Measurements from ENCODE around the gene TBC1D14.

The TBC1D14 gene

DNA sequence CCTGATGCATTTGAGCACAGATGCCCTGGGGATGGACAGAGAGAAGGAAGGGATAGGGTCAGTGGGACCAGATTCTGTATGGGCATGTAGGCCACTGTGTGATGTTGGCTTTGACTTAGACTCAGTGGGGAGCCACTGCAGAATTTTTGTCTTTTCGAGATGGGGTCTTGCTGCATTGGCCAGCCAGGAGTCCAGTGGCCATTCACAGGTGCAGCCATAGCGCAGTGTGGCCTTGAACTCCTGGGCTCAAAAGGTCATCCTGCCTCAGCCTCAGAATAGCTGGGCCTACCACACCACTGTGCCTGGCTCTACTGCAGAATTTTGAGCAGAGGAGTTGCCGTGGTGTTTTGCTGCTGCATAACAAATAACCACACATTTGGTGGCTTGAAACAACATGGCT lies 22.8 kb downstream of the TBC1D14 start:
- DNase-seq = no peak

DNA sequence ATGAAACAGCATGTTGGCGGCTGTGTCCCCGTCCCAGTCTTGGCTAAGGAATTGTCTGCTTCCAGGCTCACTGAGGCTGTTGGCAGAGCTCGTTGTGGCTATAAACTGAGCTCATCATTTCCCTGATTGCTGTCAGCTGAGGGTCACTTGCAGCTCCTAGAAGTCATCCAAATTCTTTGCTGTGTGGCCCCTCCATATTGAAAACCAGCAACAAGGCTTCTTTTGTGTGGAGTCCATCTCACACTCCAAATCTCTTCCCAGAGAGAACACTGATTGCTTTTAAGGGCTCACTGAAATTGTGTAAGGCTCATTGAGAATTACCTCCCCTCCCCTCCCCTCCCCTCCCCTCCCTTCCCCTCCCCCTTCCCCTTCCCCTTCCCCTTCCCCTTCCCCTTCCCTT lies 23.3 kb downstream of the TBC1D14 start:
- no peak for DNase-seq

DNA sequence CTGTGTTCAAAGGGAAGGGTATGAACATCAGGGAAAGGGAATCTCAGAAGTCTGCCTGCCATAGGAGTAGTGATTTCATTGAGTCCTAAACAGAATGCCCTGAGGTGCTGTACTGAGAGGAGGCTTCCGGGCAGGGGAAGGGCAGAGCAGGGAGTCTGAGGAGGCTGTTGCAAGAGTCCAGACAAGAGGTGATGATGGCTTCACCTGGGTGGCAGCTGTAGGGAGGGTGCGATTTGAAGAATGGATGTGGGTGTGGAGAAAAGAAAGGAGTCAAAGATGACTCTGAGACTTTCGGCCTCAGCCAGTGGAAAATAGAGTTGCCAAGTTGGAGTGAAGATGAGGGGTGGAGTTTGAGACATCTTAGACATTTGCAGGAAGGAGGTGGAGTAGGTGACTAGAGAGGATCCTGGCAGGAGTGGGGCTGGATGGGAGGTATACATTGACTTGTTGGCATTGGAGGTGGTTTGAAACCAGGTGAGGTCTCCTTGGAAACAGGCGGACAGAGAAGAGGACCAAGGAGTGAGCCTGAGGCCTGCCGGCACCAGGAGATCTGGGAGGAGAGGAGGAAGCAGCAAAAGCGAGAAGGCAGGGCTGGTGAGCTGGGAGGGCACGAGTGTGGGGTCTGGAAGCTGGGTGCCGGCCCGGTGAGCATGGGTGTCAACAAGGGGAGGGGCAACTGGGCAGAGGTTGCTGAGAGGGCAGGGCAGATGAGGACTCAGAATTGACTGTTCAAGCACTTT lies 24.2 kb downstream of the TBC1D14 start:
- DNase-seq = no peak

DNA sequence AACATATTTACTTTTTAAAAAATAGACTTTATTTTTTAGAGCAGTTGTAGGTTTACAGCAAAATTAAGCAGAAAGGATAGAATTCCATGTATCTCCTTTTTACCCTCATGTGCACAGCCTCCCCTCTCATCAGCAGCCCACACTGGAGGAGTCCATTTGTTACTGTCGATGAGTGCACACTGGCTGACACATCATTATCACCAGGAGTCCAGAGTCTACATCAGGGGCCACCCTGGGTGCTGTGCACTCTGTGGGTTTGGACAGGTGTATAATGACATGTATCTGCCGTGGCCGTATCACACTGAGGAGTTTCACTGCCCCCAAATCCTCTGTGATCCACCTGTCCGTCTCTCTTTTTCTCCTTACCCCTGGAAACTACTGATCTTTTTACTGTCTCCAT lies 26.3 kb downstream of the TBC1D14 start:
- DNase-seq = no peak

DNA sequence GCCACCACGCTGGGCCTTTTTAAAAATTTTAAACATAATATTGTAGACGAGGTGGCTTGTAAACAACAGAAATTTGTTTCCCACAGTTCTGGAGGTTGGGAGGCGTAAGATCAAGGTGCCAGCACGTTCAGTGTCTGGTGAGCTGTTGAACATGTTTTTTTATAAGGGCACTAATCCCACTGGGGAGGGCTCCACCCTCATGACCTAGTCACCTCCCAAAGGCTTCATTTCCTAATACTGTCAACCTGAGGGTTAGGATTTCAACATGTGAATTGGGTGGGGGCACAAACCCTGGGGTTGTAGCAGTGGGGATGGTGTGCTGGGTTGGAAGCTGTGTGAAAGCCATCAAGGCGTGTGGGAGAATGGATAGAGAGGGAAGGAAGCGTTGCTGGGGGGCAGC lies 27.6 kb downstream of the TBC1D14 start:
- DNase-seq = no peak

DNA sequence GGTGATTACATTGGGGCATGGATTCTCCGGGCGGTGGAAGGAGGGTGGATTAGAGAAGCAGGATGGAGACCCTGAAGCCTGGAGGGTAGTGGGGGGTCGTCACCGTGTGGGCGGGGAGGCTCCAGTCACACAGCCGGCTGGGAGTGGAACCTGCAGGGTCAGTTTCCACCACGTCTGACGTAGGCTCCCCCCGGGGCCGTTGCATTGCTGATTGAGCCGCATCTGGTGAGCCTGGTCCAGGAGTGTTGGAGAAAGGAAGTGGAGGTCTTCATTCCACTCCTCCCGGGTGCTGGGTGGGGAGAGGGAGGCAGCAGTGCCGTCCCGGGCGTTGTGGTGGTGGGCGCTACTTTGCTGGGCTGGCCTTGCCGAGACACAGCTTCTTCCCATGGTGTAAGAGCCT lies 28.1 kb downstream of the TBC1D14 start:
- DNase-seq = no peak

DNA sequence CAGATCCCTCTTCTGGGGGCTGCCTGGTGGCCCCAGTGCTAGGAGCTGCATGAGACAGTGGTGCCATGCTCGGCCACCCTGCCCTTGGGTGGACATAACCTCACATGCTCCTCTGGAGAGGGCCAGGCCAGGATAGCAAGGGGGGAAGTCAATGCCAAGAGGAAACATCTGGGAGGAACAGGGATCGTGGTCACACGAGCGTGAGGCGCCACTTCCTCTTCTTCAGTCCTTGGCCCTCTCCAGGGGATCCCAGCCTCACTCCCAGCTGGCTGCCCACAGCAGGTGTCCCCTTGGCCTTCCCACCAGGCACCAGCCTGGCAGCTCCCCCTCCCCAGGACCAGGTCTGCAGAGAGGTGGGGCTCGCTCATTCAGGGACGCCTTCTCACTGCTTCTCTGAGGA lies 28.6 kb downstream of the TBC1D14 start:
- DNase-seq = no peak

DNA sequence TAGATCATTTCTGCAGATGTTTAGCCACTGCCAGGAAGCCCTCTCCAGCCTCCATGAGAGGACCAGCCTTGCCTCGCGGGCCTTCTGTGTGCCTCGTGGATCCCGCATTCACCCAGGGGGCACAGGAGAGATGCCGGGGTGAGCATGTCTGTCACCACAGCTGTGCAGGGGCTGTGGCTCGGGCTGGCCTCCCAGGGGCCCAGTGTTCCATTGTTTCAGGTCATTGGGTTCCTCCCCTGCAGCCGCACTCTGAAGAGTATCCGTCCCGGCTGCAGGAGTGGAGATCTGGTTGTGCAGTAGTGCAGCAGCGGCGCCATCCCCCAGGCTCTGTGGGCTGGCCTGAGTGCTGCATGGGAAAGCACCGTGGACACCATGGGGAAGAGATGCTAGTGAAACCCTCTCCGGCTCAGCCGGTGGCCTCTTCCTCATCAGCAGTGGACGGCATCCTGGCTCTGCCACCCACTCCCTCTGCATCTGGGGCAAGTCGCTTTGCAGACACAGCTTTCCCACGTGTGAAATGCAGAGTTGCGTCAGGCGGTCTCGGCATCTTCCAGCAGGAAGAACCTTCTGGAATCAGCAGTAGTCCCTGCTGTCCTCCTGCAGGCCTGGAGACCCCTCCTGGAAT lies 29.1 kb downstream of the TBC1D14 start:
- DNase-seq = no peak

DNA sequence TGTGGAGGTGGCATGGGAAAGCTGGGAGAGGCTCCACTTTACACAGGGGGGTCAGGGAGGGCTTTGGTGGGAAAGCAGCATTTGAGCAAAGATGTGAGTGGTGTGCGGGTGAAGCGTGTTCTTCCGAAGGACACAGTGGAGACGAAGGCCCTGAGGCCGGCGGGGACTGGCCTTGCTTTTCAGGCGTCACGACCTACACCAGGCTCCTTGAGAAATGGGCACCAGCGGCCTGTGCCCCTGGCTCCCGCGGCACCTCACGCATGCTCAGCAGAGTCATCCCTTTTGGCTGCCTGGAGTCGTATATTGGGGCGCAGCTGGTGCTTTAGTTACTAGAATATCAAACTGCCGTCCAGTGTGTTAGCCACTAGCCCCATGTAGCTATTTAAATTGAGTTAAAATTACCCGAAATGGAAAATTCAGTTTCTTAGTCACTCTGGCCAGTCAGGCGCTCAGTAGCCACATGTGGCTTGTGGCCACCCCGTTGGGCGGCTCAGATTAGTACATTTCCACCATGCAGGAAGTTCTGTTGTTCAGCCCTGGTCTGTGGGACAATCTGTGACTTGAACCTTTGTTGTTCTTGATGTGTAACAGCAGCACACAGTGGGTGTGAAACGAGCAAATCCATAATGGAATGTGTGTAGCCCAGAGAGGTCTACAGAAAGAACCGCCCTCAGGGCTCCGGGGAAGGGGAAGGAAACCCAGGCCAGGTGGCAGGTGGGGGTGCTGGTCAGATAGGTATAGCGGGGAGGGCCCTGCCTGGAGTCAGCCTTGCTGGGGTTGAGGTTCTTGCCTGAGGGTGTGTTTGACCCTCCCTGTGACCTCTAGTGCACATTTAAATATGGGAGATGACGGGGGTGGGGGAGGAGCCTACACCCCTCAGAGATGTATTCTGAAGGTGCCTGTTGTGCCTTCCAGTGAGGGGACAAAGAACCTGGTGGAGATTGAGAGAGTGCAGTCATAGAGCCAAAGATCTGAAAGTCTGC lies 30.4 kb downstream of the TBC1D14 start:
- no peak for DNase-seq

DNA sequence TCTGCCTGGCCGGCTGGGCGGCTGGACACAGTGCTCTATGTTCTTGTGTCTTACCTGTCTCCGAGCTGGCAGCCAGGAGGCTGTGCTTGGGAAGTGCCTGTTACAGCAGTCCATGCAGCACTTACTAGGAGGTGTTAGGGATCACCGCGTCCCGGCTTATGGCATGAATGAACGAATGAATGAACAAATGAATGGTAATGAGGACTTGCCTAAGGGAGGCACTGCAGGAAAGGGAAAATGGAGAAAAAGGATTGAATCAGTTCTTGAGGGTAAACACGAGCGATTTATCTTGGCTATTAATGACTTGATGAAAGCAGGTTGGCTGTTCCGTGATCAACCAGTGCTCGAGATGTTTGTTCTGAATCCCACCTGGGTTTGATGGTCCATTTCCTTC lies 31.1 kb downstream of the TBC1D14 start:
- DNase-seq = no peak

DNA sequence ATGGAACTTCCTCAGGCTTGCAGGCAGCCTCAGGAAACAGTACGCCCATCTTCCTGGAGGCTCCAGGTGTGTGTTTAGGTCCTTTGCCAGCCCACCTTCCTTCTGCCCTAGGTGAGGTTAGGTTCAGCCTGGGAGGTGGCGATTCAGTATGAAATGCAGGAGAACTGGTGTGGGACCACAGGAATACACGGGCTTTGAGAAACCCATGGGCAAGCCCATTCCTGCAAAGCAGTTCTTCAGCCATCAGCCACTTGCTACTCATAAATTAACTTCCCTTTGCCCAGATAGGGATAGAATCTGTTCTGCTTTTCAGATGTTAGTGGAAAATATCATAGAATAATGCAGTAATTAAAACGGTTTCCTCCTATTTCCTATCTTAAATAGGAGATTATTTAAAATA lies 32.2 kb downstream of the TBC1D14 start:
- no peak for DNase-seq

DNA sequence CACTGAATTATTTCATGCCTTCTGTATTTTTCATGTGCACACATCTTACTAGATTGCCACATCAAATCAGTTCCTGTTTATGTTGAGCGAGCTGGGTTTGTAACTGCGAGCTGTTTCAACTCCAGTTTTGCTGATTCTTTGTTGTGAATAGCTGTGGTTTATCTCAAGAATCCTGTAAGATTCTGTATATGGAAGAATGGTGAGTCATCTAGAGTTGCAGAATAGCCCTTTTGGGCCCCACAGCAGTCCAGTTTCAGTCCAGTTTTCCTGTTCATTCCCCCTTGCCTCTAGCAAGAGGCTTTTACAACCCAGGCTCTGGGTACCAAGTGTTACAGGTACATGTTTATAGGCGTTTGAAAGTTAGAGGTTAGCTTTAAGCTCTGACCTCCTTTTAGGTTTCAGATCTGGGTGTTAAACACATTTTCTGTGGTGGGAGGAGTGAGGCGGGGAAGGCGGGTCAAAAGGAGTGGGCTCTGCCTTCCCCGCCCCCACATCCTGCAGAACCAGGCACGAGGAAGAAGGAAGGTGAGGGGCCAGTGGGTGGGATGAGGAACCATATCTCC lies 32.7 kb downstream of the TBC1D14 start:
- DNase-seq = peak; percentile 76

DNA sequence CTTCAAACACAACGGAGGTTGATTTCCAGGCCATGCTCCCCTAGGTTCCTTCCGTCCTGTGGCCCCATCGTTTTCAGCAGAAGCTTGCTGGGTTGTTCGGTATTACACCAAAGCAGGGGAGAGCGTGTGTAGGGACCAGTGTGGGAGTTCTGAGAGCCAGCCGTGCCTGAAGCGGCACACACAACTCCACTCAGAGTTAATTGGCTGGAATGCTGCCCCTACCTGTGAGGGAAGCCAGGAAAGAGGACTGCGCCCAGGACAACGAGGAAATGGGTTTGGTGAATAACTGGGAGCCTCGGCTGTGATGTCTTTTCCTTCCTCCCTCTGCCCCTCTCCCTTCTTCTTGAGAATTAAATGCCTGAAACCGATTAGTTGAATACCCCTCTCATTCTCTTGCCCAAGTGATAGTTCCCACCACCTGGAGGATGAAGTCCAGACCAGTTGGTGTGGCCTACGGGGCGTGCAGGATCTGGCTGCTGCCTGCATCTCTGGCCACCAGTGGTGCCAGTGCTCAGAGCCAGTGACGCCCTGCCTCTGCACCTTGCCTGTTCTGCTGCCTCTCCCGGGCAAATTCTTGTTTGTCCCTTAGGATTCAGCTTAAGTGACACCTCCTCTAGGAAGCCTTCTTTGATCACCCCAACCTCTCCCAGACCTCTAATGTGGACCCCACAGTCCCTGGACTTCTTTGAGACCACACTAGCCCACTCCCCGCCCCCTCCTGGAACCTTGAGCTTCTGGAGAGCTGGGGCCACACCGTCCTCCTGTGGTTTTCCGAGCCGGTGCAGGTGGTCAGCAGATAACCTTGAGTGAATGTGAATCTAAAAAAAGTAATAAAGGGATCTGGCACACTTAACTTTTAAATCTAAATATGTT lies 33.6 kb downstream of the TBC1D14 start:
- DNase-seq = no peak

DNA sequence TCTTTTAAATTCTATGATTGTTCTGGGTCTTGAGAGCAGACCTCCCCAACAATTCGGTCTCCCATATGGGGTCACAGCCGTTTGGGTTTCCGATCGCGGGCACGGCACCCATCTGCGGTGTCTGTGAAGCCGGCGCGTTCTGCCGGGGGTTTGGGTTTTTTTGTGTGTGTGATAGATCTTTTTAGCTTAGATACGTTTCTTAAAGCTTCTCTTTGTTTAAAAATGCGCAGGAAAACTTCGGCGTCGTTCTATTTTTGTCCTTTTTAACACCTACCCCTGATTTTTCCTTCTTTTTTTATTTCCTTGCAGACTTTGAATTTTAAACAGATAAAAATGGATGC lies 34.2 kb downstream of the TBC1D14 start:
- DNase-seq = no peak

DNA sequence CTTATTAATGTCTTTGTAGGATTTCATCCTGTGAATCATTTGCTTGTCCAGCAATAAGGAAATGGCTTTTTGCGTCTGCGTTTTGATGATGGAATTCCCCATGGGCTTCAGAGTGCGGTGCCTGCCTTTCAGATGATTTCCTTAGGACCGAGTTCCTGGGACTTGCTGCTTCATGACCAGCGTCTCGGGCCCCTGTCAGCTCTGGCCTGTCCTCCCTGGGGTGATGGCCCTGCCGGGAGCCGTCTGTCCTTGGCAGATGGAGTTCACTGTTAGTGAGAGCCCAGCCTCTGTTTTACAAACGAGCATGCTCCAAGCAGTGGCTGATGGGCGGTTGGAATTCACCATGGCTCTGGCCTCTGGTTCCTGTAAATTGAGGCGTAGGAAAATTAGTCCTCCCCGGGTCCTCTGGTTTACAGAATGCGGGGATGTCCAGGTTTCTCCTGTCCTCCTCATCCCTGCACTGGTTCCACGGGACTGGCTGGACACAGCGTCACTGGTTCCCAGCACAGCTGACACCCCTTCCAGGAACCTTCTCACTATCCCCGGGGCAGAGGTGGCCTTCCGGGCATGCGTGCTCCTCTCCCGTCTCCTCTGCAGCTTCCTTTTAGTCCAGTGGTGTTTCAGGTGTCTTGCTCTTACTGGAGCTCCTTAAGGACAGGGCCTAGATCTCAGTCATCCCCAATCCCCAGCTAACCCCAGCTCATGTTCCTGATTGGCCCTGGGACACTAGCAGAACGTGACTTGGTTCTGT lies 34.9 kb downstream of the TBC1D14 start:
- no peak for DNase-seq

DNA sequence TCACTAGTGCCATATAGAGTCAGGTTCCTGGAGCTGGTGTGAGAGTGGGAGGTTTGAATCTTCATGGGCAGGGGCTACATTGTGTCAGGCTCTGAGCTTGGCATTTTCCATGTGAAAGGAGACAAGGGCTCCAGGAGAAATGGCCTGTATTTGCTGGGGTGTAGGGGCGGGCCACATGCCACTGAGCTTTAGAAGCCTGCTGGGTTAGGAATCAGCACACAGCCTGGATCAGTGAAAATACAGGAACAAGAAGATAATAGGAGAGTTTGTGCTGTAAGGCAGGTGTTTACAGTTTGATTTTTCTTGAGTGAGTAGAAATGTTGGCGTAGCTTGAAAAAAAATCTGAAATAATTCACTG lies 35.4 kb downstream of the TBC1D14 start:
- DNase-seq = no peak

DNA sequence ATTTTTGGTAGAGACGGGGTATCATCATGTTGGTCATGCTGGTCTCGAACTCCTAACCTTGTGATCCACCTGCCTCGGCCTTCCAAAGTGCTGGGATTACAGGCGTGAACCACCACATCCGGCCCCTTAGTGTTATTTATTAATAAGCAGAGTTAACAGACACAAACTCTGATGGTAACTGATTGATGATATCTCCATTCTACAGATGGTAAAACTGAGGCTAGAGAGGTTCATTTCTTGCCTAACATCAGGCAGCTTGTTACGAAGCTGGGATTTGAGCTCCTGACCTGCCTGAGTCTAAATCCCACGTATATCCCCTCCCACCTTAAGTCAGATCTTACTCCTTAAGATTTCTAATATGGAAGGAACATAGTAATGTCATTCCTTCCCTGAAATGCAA lies 36.9 kb downstream of the TBC1D14 start:
- no peak for DNase-seq

DNA sequence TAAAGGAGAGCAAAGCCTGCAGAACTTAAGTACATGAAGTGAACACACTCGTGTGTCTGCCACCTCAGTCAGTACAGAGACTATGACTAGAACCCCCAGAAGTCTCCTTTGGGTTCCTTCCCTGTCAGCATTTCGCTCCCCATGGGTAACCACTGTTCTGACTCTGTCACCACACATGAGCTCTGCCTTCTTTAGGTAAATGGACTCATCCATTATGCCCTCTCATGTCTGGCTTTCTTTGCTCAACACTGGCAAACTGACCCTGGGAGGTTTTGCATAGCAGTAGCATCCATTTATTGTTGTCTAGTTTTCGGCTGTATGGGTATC lies 38.5 kb downstream of the TBC1D14 start:
- DNase-seq = no peak

DNA sequence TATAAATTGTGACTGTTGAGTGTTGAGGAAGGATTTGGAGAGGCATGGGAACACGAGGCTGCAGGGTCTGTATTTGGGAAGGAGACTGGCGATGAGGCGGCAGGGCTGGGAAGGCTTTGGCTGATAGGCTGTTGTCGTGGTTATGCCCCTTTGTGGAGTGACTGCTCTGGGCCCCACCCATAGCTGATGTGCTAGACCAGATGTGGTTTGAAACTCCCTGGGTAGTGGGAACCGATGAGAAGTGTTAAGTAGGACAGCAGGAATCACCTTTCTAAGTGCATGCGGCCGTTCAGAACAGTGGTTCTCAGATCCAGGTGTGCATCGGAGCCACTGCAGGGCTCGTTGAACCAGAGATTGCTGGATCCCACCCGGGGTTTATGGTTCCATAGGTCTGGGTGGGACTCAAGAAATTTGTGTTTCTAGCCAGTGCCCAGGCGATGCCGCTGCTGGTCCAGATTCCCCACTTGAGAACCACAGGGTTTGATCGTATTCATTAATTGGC lies 42.3 kb downstream of the TBC1D14 start:
- no peak for DNase-seq

DNA sequence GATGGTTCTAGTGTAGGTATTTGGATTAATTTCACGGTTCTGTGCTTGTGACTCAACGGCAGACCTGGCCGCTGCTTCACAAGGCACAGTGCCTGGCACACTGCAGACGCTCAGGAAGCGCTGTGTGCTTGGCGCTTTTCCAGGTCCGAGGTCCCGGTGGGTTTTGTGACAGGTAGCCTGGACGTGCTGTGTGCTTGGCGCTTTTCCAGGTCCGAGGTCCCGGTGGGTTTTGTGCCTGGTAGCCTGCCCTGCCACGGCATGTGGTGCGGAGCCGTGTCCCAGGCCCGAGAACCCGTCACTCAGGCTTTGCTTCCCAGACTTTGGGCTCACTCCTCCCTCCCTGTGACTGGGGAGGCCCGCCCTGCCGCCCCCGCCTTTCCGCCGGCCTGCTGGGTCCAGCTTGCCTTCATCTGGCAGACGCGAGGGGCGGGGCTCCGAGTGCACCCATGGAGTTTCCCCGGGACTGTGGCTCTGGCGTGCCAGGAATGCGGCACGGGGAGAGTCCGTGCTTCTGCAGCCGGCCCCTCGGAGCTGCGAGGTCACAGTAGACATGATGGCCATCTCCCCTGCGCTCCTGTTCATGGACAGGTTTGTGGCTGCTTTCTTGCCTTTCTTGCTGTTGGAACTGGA lies 44.2 kb downstream of the TBC1D14 start:
- DNase-seq = peak; percentile 41

DNA sequence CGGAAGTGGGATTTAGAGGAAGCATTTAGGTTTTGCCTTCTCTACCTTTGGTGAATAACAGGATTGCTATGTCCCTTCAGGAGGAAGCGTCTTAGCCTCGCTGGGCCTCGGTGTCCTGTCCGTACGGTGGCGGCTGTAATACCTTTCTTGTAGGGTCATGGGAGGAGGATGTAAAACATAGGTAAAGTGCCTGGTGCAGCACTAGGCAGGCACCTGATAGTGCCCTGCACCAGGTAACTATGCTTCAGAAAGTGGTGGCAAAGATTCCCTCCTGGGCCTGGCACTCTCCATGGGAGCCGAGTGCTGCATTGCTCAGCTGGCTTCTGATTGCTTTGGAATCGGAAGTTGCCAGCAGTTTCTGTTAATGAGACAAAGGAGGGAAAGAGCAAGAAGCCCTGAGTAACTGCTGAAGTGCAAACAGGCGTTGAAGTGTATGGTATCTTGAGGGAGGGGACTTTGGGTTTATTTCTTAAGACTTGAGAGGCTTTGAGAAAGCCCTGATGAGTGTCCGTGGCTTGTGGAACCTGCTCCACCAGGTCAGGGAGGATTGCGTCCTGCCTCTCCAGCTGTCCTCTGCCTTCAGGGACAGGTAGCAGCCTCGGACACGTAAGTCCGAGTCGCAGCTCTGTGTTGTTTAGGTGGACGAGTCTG lies 45.8 kb downstream of the TBC1D14 start:
- DNase-seq = peak; percentile 19
